HEK293 (cell line): ENCODE data around the gene PACS2.

ENCODE experiments used
- CTCF ChIA-PET: fragments of 350-600 bp; formaldehyde crosslinking; extraction: SDS; loops from one replicate; lab custom pipeline; 2021; ENCODE audit warnings: antibody characterized with exemption; lab: Yijun Ruan, JAX
- POLR2A ChIA-PET: fragments of 300-600 bp; formaldehyde crosslinking; extraction: SDS; loops from one replicate; lab custom pipeline; 2020; ENCODE audit warnings: antibody characterized with exemption, inconsistent platforms; lab: Yijun Ruan, JAX
- H3K27ac ChIP-seq: fragments of 200-500 bp; sonication (Bioruptor generic); 2 replicates; pipeline ENCODE4 v1.5.1; 2014; ENCODE audit warnings: low read depth, low read length, control low read depth, inconsistent platforms; ENCODE audit errors: extremely low read depth
- H3K36me3 ChIP-seq, 2 experiments: fragments of 200-500 bp in 1 of 2; sonication (Bioruptor generic) in 1 of 2; 1 replicate in 1 of 2; 2 replicates in 1 of 2; pipeline ENCODE4 v1.5.1; 2014 to 2017; ENCODE audit warnings: inconsistent platforms in 2 of 2, low read length in 2 of 2; ENCODE audit not compliant: control insufficient read depth in 2 of 2, insufficient read depth in 1 of 2
- H3K4me1 ChIP-seq: fragments of 200-500 bp; sonication (Bioruptor generic); 2 replicates; pipeline ENCODE4 v1.5.1; 2014; ENCODE audit warnings: mild to moderate bottlenecking, low read length, inconsistent platforms; ENCODE audit not compliant: control insufficient read depth, insufficient read depth
- H3K4me3 ChIP-seq: 2 replicates; pipeline ENCODE4 v1.5.1; 2011; ENCODE audit warnings: low read depth, mild to moderate bottlenecking, control low read depth, low read length, moderate library complexity
- H3K9me3 ChIP-seq: fragments of 200-500 bp; sonication (Bioruptor generic); 2 replicates; pipeline ENCODE4 v1.5.1; 2014; ENCODE audit warnings: low read depth, low read length, inconsistent platforms; ENCODE audit not compliant: control insufficient read depth, insufficient read depth
- CTCF ChIP-seq: fragments of 450-650 bp; formaldehyde crosslinking; IDR thresholded peaks from 2 replicates; pipeline ENCODE4 v1.5.1; 2016; ENCODE audit warnings: missing biosample characterization, missing genetic modification characterization
- INSM2 ChIP-seq: fragments of 450-650 bp; formaldehyde crosslinking; IDR thresholded peaks from 2 replicates; pipeline ENCODE4 v1.5.1; 2016; ENCODE audit warnings: missing biosample characterization, missing genetic modification characterization
- YY2 ChIP-seq: fragments of 450-650 bp; formaldehyde crosslinking; IDR thresholded peaks from 2 replicates; pipeline ENCODE4 v1.5.1; 2016; ENCODE audit warnings: missing biosample characterization, missing genetic modification characterization
- ZNF138 ChIP-seq: fragments of 450-650 bp; formaldehyde crosslinking; IDR thresholded peaks from 2 replicates; pipeline ENCODE4 v1.5.1; 2016; ENCODE audit warnings: missing biosample characterization, missing genetic modification characterization, borderline replicate concordance
- ZNF274 ChIP-seq, 2 experiments: fragments of 200-500 bp in 1 of 2; fragments of 450-650 bp in 1 of 2; sonication (Bioruptor generic) in 1 of 2; formaldehyde crosslinking in 1 of 2; IDR thresholded peaks; 2 replicates each; pipeline versions ENCODE4 v1.5.1 to v1.6.1; 2014 to 2016; ENCODE audit warnings: borderline replicate concordance in 1 of 2, inconsistent platforms in 1 of 2, low read length in 1 of 2, missing biosample characterization in 1 of 2, missing genetic modification characterization in 1 of 2
- ZNF513 ChIP-seq: fragments of 450-650 bp; IDR thresholded peaks from 2 replicates; pipeline ENCODE4 v1.5.1; 2018; ENCODE audit warnings: missing biosample characterization, missing genetic modification characterization
- ZNF518A ChIP-seq: fragments of 450-650 bp; formaldehyde crosslinking; conservative IDR thresholded peaks from 2 replicates; pipeline ENCODE4 v1.5.1; 2016; ENCODE audit warnings: low read depth, missing biosample characterization, missing genetic modification characterization
- ZNF521 ChIP-seq: fragments of 450-650 bp; formaldehyde crosslinking; IDR thresholded peaks from 2 replicates; pipeline ENCODE4 v1.5.1; 2017; ENCODE audit warnings: missing biosample characterization, mild to moderate bottlenecking, missing genetic modification characterization
- ZNF530 ChIP-seq: fragments of 450-650 bp; formaldehyde crosslinking; IDR thresholded peaks from 2 replicates; pipeline ENCODE4 v1.5.1; 2016; ENCODE audit warnings: low read depth, missing biosample characterization, missing genetic modification characterization
- ZNF600 ChIP-seq: fragments of 450-650 bp; formaldehyde crosslinking; IDR thresholded peaks from 2 replicates; pipeline ENCODE4 v1.5.1; 2016; ENCODE audit warnings: missing biosample characterization, missing genetic modification characterization
- ZNF76 ChIP-seq: fragments of 450-650 bp; formaldehyde crosslinking; IDR thresholded peaks from 2 replicates; pipeline ENCODE4; 2016; ENCODE audit warnings: low read depth, missing biosample characterization, missing genetic modification characterization, borderline replicate concordance

The PACS2 gene

GRCh38 chr14:105440992-105441391, 126.4 kb downstream of the PACS2 start (continued):
- TF ChIP-seq ZNF530 (no peak), CTCF (no peak)

GRCh38 chr14:105442125-105442524, 127.6 kb downstream of the PACS2 start:
- CTCF ChIA-PET: interaction anchor here (0.7 kb wide), 2 partner anchors 34 to 38 kb away, joined by 3 read pairs; no protein-coding TSS in a partner anchor
- H3K9me3 ChIP-seq: no peaks in the 10 kb centered on the region
- no peak overlapping the region for H3K4me3 ChIP-seq
- POLR2A ChIA-PET: no interaction called here
- H3K4me1 ChIP-seq: no peaks in the 10 kb centered on the region
- no peak for TF ChIP-seq ZNF138
- no peak for TF ChIP-seq ZNF274 (IDR thresholded peaks at IDR 0.05; ENCODE audit: low read length)
- TF ChIP-seq ZNF274 (tag by site-specific recombination; IDR thresholded peaks at IDR 0.05; ENCODE audit: borderline replicate concordance): no peak
- no peak for TF ChIP-seq ZNF521 (tag by site-specific recombination)
- TF ChIP-seq ZNF518A (tag by site-specific recombination): no peak
- no peak for TF ChIP-seq YY2 (tag by site-specific recombination)
- no peak for TF ChIP-seq INSM2
- peaks cover 0 to 70% of the 10 kb centered on the region in 2 experiments; a peak in 2 of 3 replicates for H3K36me3 ChIP-seq
- 0 out of 2 replicates have a peak overlapping the region, but pooled peaks have one; percentile 9 for H3K27ac ChIP-seq

- H3K36me3 ChIP-seq: peaks cover 0 to 64% of the 10 kb centered on the region in 2 experiments; a peak in 2 of 3 replicates
- POLR2A ChIA-PET: no interaction called here
- H3K4me3 ChIP-seq: no peak overlapping the region
Observed at GRCh38 chr14:105442834-105443233, 128.3 kb downstream of the PACS2 start.

More at GRCh38 chr14:105442834-105443233, 128.3 kb downstream of the PACS2 start:
- no peaks in the 10 kb centered on the region for H3K4me1 ChIP-seq
- TF ChIP-seq ZNF513 (tag by site-specific recombination) (no peak), ZNF76 (tag by site-specific recombination) (no peak), ZNF600 (tag by site-specific recombination) (peak; percentile 81)
- no peaks in the 10 kb centered on the region for H3K9me3 ChIP-seq
- CTCF ChIA-PET: no interaction called here
- H3K27ac ChIP-seq: no peak overlapping the region
